ENCODE data around the gene TYMP.

- TF ChIP-seq CTCF (IDR thresholded peaks at IDR 0.05) (no peak), EZH2phosphoT487 (IDR thresholded peaks at IDR 0.05; ENCODE audit: borderline replicate concordance, low read depth) (no peak), FOSL2 (IDR thresholded peaks at IDR 0.05; ENCODE audit: borderline replicate concordance, low read depth) (no peak), MXI1 (IDR thresholded peaks at IDR 0.05; ENCODE audit: low read depth, low read length) (no peak), RAD21 (IDR thresholded peaks at IDR 0.05; ENCODE audit: low read length) (no peak), RFX5 (IDR thresholded peaks at IDR 0.05; ENCODE audit: low read length) (no peak), PBX3 (IDR thresholded peaks at IDR 0.05) (no peak), JUND (IDR thresholded peaks at IDR 0.05) (no peak), GABPA (IDR thresholded peaks at IDR 0.05; ENCODE audit: low read depth) (no peak), EP300 (IDR thresholded peaks at IDR 0.05; ENCODE audit: borderline replicate concordance in 1 of 2, low read depth in 1 of 2, low read length in 1 of 2) (no peak), POLR2AphosphoS5 (IDR thresholded peaks at IDR 0.05; ENCODE audit: low read depth, low read length) (no peak), USF2 (IDR thresholded peaks at IDR 0.05; ENCODE audit: borderline replicate concordance, low read depth, low read length) (no peak)
Measured at GRCh38 chr22:50482107-50483074, 47.4 kb downstream of the TYMP start.

All from SK-N-SH (cell line).